Measurements from ENCODE around the gene MICA.
"Not testable (repeated sequence)": the region's sequence is repeated elsewhere in the genome, so short reads cannot be mapped to it uniquely, and the experiment has no call there.

The MICA gene

GRCh38 chr6:31365864-31366263 is 37.5 kb upstream of the MICA start:
- no peak overlapping the region for H3K4me3 ChIP-seq (replicated peaks; ENCODE audit: low read depth, low read length)
- DNase-seq (ENCODE audit: extremely low read depth, insufficient read length) = no peak
- no peaks in the 10 kb centered on the region for H3K27me3 ChIP-seq (replicated peaks; ENCODE audit: control insufficient read depth, insufficient read depth, low read length)
- no peaks in the 10 kb centered on the region for H3K36me3 ChIP-seq (ENCODE audit: control insufficient read depth, insufficient read depth, low read length)
- TF ChIP-seq CTCF (IDR thresholded peaks at IDR 0.05; ENCODE audit: insufficient read depth, low read length, poor library complexity, severe bottlenecking) = no peak

- peak; percentile 83 for DNase-seq (ENCODE audit: extremely low read depth, insufficient read length)
- Histone ChIP-seq H3K36me3 (ENCODE audit: control insufficient read depth, insufficient read depth, low read length) (no peaks in the 10 kb centered on the region), H3K4me3 (replicated peaks; ENCODE audit: low read depth, low read length) (peak overlapping the region; percentile 33), H3K27me3 (replicated peaks; ENCODE audit: control insufficient read depth, insufficient read depth, low read length) (no peaks in the 10 kb centered on the region)
- TF ChIP-seq CTCF (IDR thresholded peaks at IDR 0.05; ENCODE audit: insufficient read depth, low read length, poor library complexity, severe bottlenecking) = peak; percentile 93
These were observed 36.5 kb upstream of the MICA start for GRCh38 chr6:31366693-31367470.

- H3K36me3 ChIP-seq (ENCODE audit: control insufficient read depth, insufficient read depth, low read length) = no peaks in the 10 kb centered on the region
- no peak for DNase-seq (ENCODE audit: extremely low read depth, insufficient read length)
- no peak for TF ChIP-seq CTCF (IDR thresholded peaks at IDR 0.05; ENCODE audit: insufficient read depth, low read length, poor library complexity, severe bottlenecking)
- H3K4me3 ChIP-seq (replicated peaks; ENCODE audit: low read depth, low read length) = no peak overlapping the region
- no peaks in the 10 kb centered on the region for H3K27me3 ChIP-seq (replicated peaks; ENCODE audit: control insufficient read depth, insufficient read depth, low read length)
These were observed 34.9 kb upstream of the MICA start for GRCh38 chr6:31368461-31368860.

GRCh38 chr6:31374118-31374517 is 29.3 kb upstream of the MICA start:
- TF ChIP-seq CTCF (IDR thresholded peaks at IDR 0.05; ENCODE audit: insufficient read depth, low read length, poor library complexity, severe bottlenecking) = peak; percentile 51
- not testable (repeated sequence) for H3K36me3 ChIP-seq (ENCODE audit: control insufficient read depth, insufficient read depth, low read length); DNase-seq (ENCODE audit: extremely low read depth, insufficient read length); H3K27me3 ChIP-seq (replicated peaks; ENCODE audit: control insufficient read depth, insufficient read depth, low read length); H3K4me3 ChIP-seq (replicated peaks; ENCODE audit: low read depth, low read length)

GRCh38 chr6:31375699-31376098 is 27.7 kb upstream of the MICA start:
- no peak for TF ChIP-seq CTCF (IDR thresholded peaks at IDR 0.05; ENCODE audit: insufficient read depth, low read length, poor library complexity, severe bottlenecking)

More at GRCh38 chr6:31375699-31376098, 27.7 kb upstream of the MICA start:
- H3K36me3 ChIP-seq (ENCODE audit: control insufficient read depth, insufficient read depth, low read length) = no peaks in the 10 kb centered on the region
- no peaks in the 10 kb centered on the region; the same call in 1 of the 2 replicates for H3K27me3 ChIP-seq (replicated peaks; ENCODE audit: control insufficient read depth, insufficient read depth, low read length)
- no peak overlapping the region for H3K4me3 ChIP-seq (replicated peaks; ENCODE audit: low read depth, low read length)
- no peak for DNase-seq (ENCODE audit: extremely low read depth, insufficient read length)
